Body of pancreas (tissue), 4 donors: Measurements from ENCODE around the gene AK9. TPM values are rescaled to one million over a fixed set of nuclear protein-coding genes. Genes with fewer than 3 reads are reported as not detected.
A peak's percentile ranks its signal among the peaks of the same experiment; 100 is the strongest.

Experiments
- ATAC-seq: fragments of 150-250 bp; one replicate; pipeline ENCODE4 v1.9.1; 2016
- DNase-seq, 4 donors: peaks; one replicate each; pipeline ENCODE4 v3.0.0-alpha.2; 2019
- H3K27ac ChIP-seq, 4 donors: fragments of 200-600 bp; sonication (generic); 1 replicate in 3 of 4; 2 replicates in 1 of 4; pipeline versions ENCODE4 v1.5.1 to v1.6.1; 2016 to 2019; ENCODE audit warnings: mild to moderate bottlenecking in 1 of 4, mixed read lengths in 1 of 4, moderate library complexity in 1 of 4
- H3K27me3 ChIP-seq, 2 donors: fragments of 200-600 bp; sonication (generic); one replicate each; pipeline ENCODE4 v1.6.0; 2016; ENCODE audit warnings: mild to moderate bottlenecking in 1 of 2
- H3K36me3 ChIP-seq, 2 donors: fragments of 200-600 bp; sonication (generic); replicated peaks in 1 of 2; 2 replicates each; pipeline ENCODE4 v1.5.1; 2016; ENCODE audit warnings: low read depth in 2 of 2; ENCODE audit not compliant: insufficient read depth in 1 of 2
- H3K4me1 ChIP-seq: fragments of 200-600 bp; sonication (generic); one replicate; pipeline ENCODE4 v1.6.0; 2016
- H3K4me3 ChIP-seq, 2 donors: fragments of 200-600 bp; sonication (generic); 1 replicate in 1 of 2; 2 replicates in 1 of 2; pipeline ENCODE4 v1.5.1; 2016 to 2019
- H3K9me3 ChIP-seq, 3 donors: fragments of 200-600 bp; sonication (generic); 1 replicate in 2 of 3; 2 replicates in 1 of 3; pipeline ENCODE4 v1.5.1; 2016
- CTCF ChIP-seq, 7 experiments: fragments of 450-650 bp in 4 of 7; fragments of 200-600 bp in 3 of 7; sonication (generic) in 3 of 7; IDR thresholded peaks; one replicate each; pipeline ENCODE4 v1.5.1; 2016 to 2019; ENCODE audit warnings: antibody characterized with exemption in 7 of 7
- POLR2A ChIP-seq, 3 donors: fragments of 450-650 bp; IDR thresholded peaks; one replicate each; pipeline ENCODE4 v1.6.1; 2016; ENCODE audit warnings: antibody characterized with exemption in 3 of 3, mild to moderate bottlenecking in 2 of 3
- WGBS, 2 donors: methylation state at CpG; one replicate each; pipeline ENCODE4 v1.1.5; 2017; 5-methylcytosine and 5-hydroxymethylcytosine counted together
- intact Hi-C: fragments of 100-400 bp; cut with DNase I; formaldehyde crosslinking; loops from one replicate; pipeline ENCODE4 v1.15.1; 2023
- total RNA-seq, 2 donors: library from RNA; depleted of rRNA; stranded (reverse); fragments of >200 nt; gene quantifications; one replicate each; pipeline ENCODE4 v1.1.0, GENCODE V29; 2016

The AK9 gene
- total RNA-seq, 2 donors from 2014 or later: 9.6 to 20.1 TPM

GRCh38 chr6:109471105-109471810 is 219.7 kb downstream of the AK9 start:
- H3K36me3 ChIP-seq: peaks cover 0 to 6% of the 10 kb centered on the region in 2 donors
- no peak overlapping the region for H3K27ac ChIP-seq
- peaks cover 13% of the 10 kb centered on the region for H3K4me1 ChIP-seq
- H3K27me3 ChIP-seq: no peaks in the 10 kb centered on the region
- TF ChIP-seq CTCF (IDR thresholded peaks at IDR 0.05) (no peak), POLR2A (IDR thresholded peaks at IDR 0.05) (no peak)
- no peaks in the 10 kb centered on the region for H3K9me3 ChIP-seq
- intact Hi-C loops: no loop called here
- ATAC-seq (no peak), DNase-seq (no peak)
- H3K4me3 ChIP-seq: no peak overlapping the region
- WGBS, 2 donors: 80 to 84% methylated on average over 4 to 5 of the region's 5 CpGs

- intact Hi-C loops: no loop called here
- no peaks in the 10 kb centered on the region for H3K9me3 ChIP-seq
- H3K27ac ChIP-seq: no peak overlapping the region
- H3K27me3 ChIP-seq: no peaks in the 10 kb centered on the region
- no peak for ATAC-seq
- no peak overlapping the region for H3K4me3 ChIP-seq
- peaks cover 11% of the 10 kb centered on the region for H3K4me1 ChIP-seq
- DNase-seq: no peak
- TF ChIP-seq POLR2A (IDR thresholded peaks at IDR 0.05) (no peak), CTCF (IDR thresholded peaks at IDR 0.05) (no peak)
- 87 to 91% methylated on average over 5 of the region's 5 CpGs for WGBS, 2 donors
- peaks cover 0 to 8% of the 10 kb centered on the region in 2 donors for H3K36me3 ChIP-seq
Measured at GRCh38 chr6:109469591-109470189, 221.3 kb downstream of the AK9 start.

GRCh38 chr6:109467696-109468095 is 223.3 kb downstream of the AK9 start:
- H3K36me3 ChIP-seq: peaks cover 0 to 8% of the 10 kb centered on the region in 2 donors

GRCh38 chr6:109466212-109466923 is 224.6 kb downstream of the AK9 start:
- intact Hi-C loops: no loop called here
- TF ChIP-seq POLR2A (IDR thresholded peaks at IDR 0.05) (no peak), CTCF (IDR thresholded peaks at IDR 0.05) (no peak)
- Histone ChIP-seq H3K27ac (peak overlapping the region in 3 of 4 donors; percentile 30 to 42 (median 38)), H3K27me3 (no peaks in the 10 kb centered on the region), H3K4me1 (peaks cover 11% of the 10 kb centered on the region), H3K36me3 (peaks cover 0 to 2% of the 10 kb centered on the region in 2 donors), H3K4me3 (no peak overlapping the region), H3K9me3 (no peaks in the 10 kb centered on the region)
- WGBS, 2 donors: 58 to 59% methylated on average over 7 of the region's 7 CpGs
- peak; percentile 17 for ATAC-seq
- DNase-seq: no peak

More at GRCh38 chr6:109467696-109468095, 223.3 kb downstream of the AK9 start:
- ATAC-seq (no peak), DNase-seq (no peak)
- TF ChIP-seq CTCF (IDR thresholded peaks at IDR 0.05) (no peak), POLR2A (IDR thresholded peaks at IDR 0.05) (no peak)
- H3K9me3 ChIP-seq: no peaks in the 10 kb centered on the region
- no peak overlapping the region for H3K27ac ChIP-seq
- intact Hi-C loops: no loop called here
- 94 to 95% methylated on average over 6 of the region's 6 CpGs for WGBS, 2 donors
- no peak overlapping the region for H3K4me3 ChIP-seq
- H3K27me3 ChIP-seq: no peaks in the 10 kb centered on the region
- H3K4me1 ChIP-seq: peaks cover 11% of the 10 kb centered on the region
